Chondrocyte (in vitro differentiated cells): ENCODE data around the gene CXorf58. TPM values are rescaled to one million over a fixed set of nuclear protein-coding genes. Genes with fewer than 3 reads are reported as not detected.
"Not testable (repeated sequence)": the region's sequence is repeated elsewhere in the genome, so short reads cannot be mapped to it uniquely, and the experiment has no call there.

Experiments used
- DNase-seq: peaks from one replicate; pipeline ENCODE4 v3.0.0; 2021; ENCODE audit warnings: mixed read lengths, low spot score
- H3K27ac Mint-ChIP-seq: one replicate; pipeline ENCODE4 v1.8.0; 2021; ENCODE audit warnings: mild to moderate bottlenecking, moderate library complexity, mixed read lengths; ENCODE audit not compliant: unreplicated experiment
- H3K27me3 Mint-ChIP-seq: 2 replicates; pipeline ENCODE4 v1.8.0; 2021; ENCODE audit warnings: low read depth, mixed read lengths
- H3K36me3 Mint-ChIP-seq: 2 replicates; pipeline ENCODE4 v1.8.0; 2021; ENCODE audit warnings: low read depth, mixed read lengths
- H3K4me1 Mint-ChIP-seq: 2 replicates; pipeline ENCODE4 v1.8.0; 2021; ENCODE audit warnings: low read depth, mild to moderate bottlenecking, mixed read lengths
- H3K4me3 Mint-ChIP-seq: one replicate; pipeline ENCODE4 v1.8.0; 2021; ENCODE audit warnings: mild to moderate bottlenecking, moderate library complexity, mixed read lengths; ENCODE audit not compliant: unreplicated experiment
- H3K9me3 Mint-ChIP-seq: 2 replicates; pipeline ENCODE4 v1.8.0; 2021; ENCODE audit warnings: low read depth, mixed read lengths
- CTCF ChIP-seq: fragments of 200-600 bp; sonication (generic); IDR thresholded peaks from 2 replicates; pipeline ENCODE4 v1.5.0; 2021; ENCODE audit warnings: antibody characterized with exemption, mild to moderate bottlenecking, moderate library complexity
- total RNA-seq: library from RNA; stranded (reverse); gene quantifications from 3 replicates; pipeline ENCODE4 v1.2.1, GENCODE V29; 2021

CXorf58 gene
- total RNA-seq, 1 donor from 2014 or later: 0.30 TPM

GRCh38 chrX:23954396-23954795 lies 46.6 kb downstream of the CXorf58 start:
- Mint-ChIP-seq H3K4me3 (no peak overlapping the region), H3K9me3 (no peaks in the 10 kb centered on the region), H3K27ac (no peak overlapping the region), H3K4me1 (peaks cover 11% of the 10 kb centered on the region), H3K36me3 (no peaks in the 10 kb centered on the region), H3K27me3 (no peaks in the 10 kb centered on the region)
- no peak for DNase-seq
- no peak for TF ChIP-seq CTCF

GRCh38 chrX:23959781-23960180 lies 52.0 kb downstream of the CXorf58 start:
- no peak for TF ChIP-seq CTCF
- no peak overlapping the region for H3K27ac Mint-ChIP-seq
- no peaks in the 10 kb centered on the region for H3K27me3 Mint-ChIP-seq
- H3K4me3 Mint-ChIP-seq: no peak overlapping the region
- no peaks in the 10 kb centered on the region for H3K36me3 Mint-ChIP-seq
- no peaks in the 10 kb centered on the region for H3K9me3 Mint-ChIP-seq
- no peaks in the 10 kb centered on the region for H3K4me1 Mint-ChIP-seq
- DNase-seq: no peak

GRCh38 chrX:23964191-23964590 lies 56.4 kb downstream of the CXorf58 start:
- TF ChIP-seq CTCF: no peak
- no peak for DNase-seq
- Mint-ChIP-seq H3K27ac (no peak overlapping the region), H3K9me3 (no peaks in the 10 kb centered on the region), H3K36me3 (no peaks in the 10 kb centered on the region), H3K4me1 (no peaks in the 10 kb centered on the region), H3K27me3 (no peaks in the 10 kb centered on the region), H3K4me3 (no peak overlapping the region)

GRCh38 chrX:23965630-23966029 lies 57.8 kb downstream of the CXorf58 start:
- not testable (repeated sequence) for H3K4me3 Mint-ChIP-seq, H3K36me3 Mint-ChIP-seq

GRCh38 chrX:23978491-23978890 lies 70.7 kb downstream of the CXorf58 start:
- no peak for TF ChIP-seq CTCF
- no peaks in the 10 kb centered on the region for H3K27me3 Mint-ChIP-seq
- H3K9me3 Mint-ChIP-seq: no peaks in the 10 kb centered on the region
- no peak overlapping the region for H3K27ac Mint-ChIP-seq
- H3K4me1 Mint-ChIP-seq: peaks cover 30% of the 10 kb centered on the region
- peaks cover 11% of the 10 kb centered on the region for H3K36me3 Mint-ChIP-seq
- DNase-seq: no peak
- H3K4me3 Mint-ChIP-seq: no peak overlapping the region

More at GRCh38 chrX:23965630-23966029, 57.8 kb downstream of the CXorf58 start:
- H3K27me3 Mint-ChIP-seq, H3K27ac Mint-ChIP-seq, H3K9me3 Mint-ChIP-seq, DNase-seq, H3K4me1 Mint-ChIP-seq: not testable (repeated sequence)

GRCh38 chrX:23980011-23980441 lies 72.2 kb downstream of the CXorf58 start:
- no peak for DNase-seq
- peak overlapping the region; percentile 60 for H3K27ac Mint-ChIP-seq
- no peaks in the 10 kb centered on the region for H3K27me3 Mint-ChIP-seq
- peaks cover 11% of the 10 kb centered on the region for H3K36me3 Mint-ChIP-seq
- H3K4me1 Mint-ChIP-seq: peaks cover 33% of the 10 kb centered on the region
- no peak for TF ChIP-seq CTCF
- H3K9me3 Mint-ChIP-seq: no peaks in the 10 kb centered on the region
- no peak overlapping the region for H3K4me3 Mint-ChIP-seq
